Fibroblast of lung (primary cell): ENCODE measurements around the gene KLHL29.

Experiments
- CTCF ChIP-seq, 2 donors: IDR thresholded peaks in 1 of 2; conservative IDR thresholded peaks in 1 of 2; 1 replicate in 1 of 2; 2 replicates in 1 of 2; pipeline ENCODE4 v1.5.1; 2011 to 2012; ENCODE audit warnings: low read length in 2 of 2, control low read depth in 1 of 2, inconsistent platforms in 1 of 2, low read depth in 1 of 2, mild to moderate bottlenecking in 1 of 2
- EZH2 ChIP-seq: IDR thresholded peaks from 2 replicates; pipeline ENCODE4 v1.5.1; 2012; ENCODE audit warnings: low read length, control low read depth, mild to moderate bottlenecking; ENCODE audit errors: missing control alignments

GRCh38 chr2:23689131-23689700, 304.2 kb downstream of the KLHL29 start:
- TF ChIP-seq CTCF (conservative IDR thresholded peaks at IDR 0.05 in 1 of 2, IDR thresholded peaks at IDR 0.05 in 1 of 2; ENCODE audit: low read depth in 1 of 2, low read length in 2 of 2) (no peak), EZH2 (no peak)
